NB4 (cell line): Measurements from ENCODE around the gene HOXB8.

Source experiments
- CTCF ChIP-seq: IDR thresholded peaks from one replicate; pipeline ENCODE4 v1.5.1; 2012; ENCODE audit warnings: low read depth, low read length
- MAX ChIP-seq: IDR thresholded peaks from 2 replicates; pipeline ENCODE4 v1.6.1; 2011; ENCODE audit warnings: low read depth, low read length
- POLR2A ChIP-seq: IDR thresholded peaks from 2 replicates; pipeline ENCODE4 v1.6.1; 2011; ENCODE audit warnings: mild to moderate bottlenecking; ENCODE audit not compliant: insufficient read length; ENCODE audit errors: extremely low read depth

DNA sequence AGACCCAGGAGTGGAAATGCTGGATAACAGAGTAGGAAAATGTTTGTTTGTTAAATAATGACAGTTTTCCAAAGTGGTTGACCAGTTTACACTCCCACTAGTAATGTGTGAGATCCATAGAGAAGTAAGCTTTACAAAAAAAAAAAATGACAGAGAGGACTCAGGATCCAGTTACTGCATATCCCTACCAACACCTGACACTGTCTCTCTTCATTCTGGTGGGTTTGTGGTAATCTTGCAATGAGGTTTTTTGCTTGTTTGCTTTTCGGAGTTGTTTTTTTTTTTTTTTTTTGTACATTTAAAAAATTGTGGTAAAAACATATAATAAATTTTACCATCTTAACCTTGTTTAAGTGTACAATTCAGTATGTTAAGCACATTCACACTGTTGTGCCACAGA is 34.6 kb upstream of the HOXB8 start:
- TF ChIP-seq CTCF (no peak), POLR2A (no peak), MAX (no peak)
